ENCODE measurements around the gene ESPN.

Gene ESPN

GRCh38 chr1:6419804-6420453 is 4.6 kb upstream of the ESPN start, which contains the start of gene HES2:
HES2 (minus strand) TSS chr1:6419919; CDS start chr1:6419820, 99 bp downstream.
- TF ChIP-seq ARNTL (CRISPR knock-in tag; IDR thresholded peaks at IDR 0.05; ENCODE audit: borderline replicate concordance, low read depth) (no peak), CSRNP3 (CRISPR knock-in tag; IDR thresholded peaks at IDR 0.05) (no peak), TOX (CRISPR knock-in tag; IDR thresholded peaks at IDR 0.05; ENCODE audit: borderline replicate concordance) (no peak), ZFP30 (CRISPR knock-in tag; IDR thresholded peaks at IDR 0.05) (no peak), PATZ1 (CRISPR knock-in tag; IDR thresholded peaks at IDR 0.05; ENCODE audit: borderline replicate concordance) (no peak), SNAI2 (CRISPR knock-in tag; IDR thresholded peaks at IDR 0.05) (no peak), BACH2 (CRISPR knock-in tag; IDR thresholded peaks at IDR 0.05; ENCODE audit: borderline replicate concordance) (no peak)
- no peak for ATAC-seq

GRCh38 chr1:6420454-6421042 is 4.0 kb upstream of the ESPN start:
- ATAC-seq = no peak
- TF ChIP-seq OSR1 (CRISPR knock-in tag; IDR thresholded peaks at IDR 0.05) (no peak), ZNF565 (CRISPR knock-in tag; conservative IDR thresholded peaks at IDR 0.05; ENCODE audit: low read depth) (no peak), ESRRG (CRISPR knock-in tag; IDR thresholded peaks at IDR 0.05) (no peak), ZFP3 (CRISPR knock-in tag; IDR thresholded peaks at IDR 0.05) (no peak), CSDC2 (CRISPR knock-in tag; IDR thresholded peaks at IDR 0.05) (no peak), TCF4 (CRISPR knock-in tag; IDR thresholded peaks at IDR 0.05; ENCODE audit: borderline replicate concordance) (no peak), ZNF70 (CRISPR knock-in tag; IDR thresholded peaks at IDR 0.05) (no peak), PATZ1 (CRISPR knock-in tag; IDR thresholded peaks at IDR 0.05; ENCODE audit: borderline replicate concordance) (no peak), ZFP30 (CRISPR knock-in tag; IDR thresholded peaks at IDR 0.05) (no peak), PPARA (CRISPR knock-in tag; IDR thresholded peaks at IDR 0.05; ENCODE audit: borderline replicate concordance) (no peak), CREB5 (CRISPR knock-in tag; IDR thresholded peaks at IDR 0.05; ENCODE audit: low read depth) (no peak), ZC3H10 (CRISPR knock-in tag; IDR thresholded peaks at IDR 0.05) (no peak), SNAI2 (CRISPR knock-in tag; IDR thresholded peaks at IDR 0.05) (no peak), RARB (CRISPR knock-in tag; IDR thresholded peaks at IDR 0.05) (no peak), TOX (CRISPR knock-in tag; IDR thresholded peaks at IDR 0.05; ENCODE audit: borderline replicate concordance) (no peak), TSHZ2 (CRISPR knock-in tag; IDR thresholded peaks at IDR 0.05) (no peak)
- TF ChIP-seq, protein P1, sequence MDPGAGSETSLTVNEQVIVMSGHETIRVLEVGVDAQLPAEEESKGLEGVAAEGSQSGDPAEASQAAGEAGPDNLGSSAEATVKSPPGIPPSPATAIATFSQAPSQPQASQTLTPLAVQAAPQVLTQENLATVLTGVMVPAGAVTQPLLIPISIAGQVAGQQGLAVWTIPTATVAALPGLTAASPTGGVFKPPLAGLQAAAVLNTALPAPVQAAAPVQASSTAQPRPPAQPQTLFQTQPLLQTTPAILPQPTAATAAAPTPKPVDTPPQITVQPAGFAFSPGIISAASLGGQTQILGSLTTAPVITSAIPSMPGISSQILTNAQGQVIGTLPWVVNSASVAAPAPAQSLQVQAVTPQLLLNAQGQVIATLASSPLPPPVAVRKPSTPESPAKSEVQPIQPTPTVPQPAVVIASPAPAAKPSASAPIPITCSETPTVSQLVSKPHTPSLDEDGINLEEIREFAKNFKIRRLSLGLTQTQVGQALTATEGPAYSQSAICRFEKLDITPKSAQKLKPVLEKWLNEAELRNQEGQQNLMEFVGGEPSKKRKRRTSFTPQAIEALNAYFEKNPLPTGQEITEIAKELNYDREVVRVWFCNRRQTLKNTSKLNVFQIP (CRISPR knock-in tag; IDR thresholded peaks at IDR 0.05; ENCODE audit: borderline replicate concordance, low read depth) = no peak
